Activated naive CD4-positive, alpha-beta T cell treated with anti-CD3 and anti-CD28 coated beads, Interleukin-2, amount 50 U/mL, for 72 hours (primary cell): Measurements from ENCODE around the gene PRMT5. TPM values are rescaled to one million over a fixed set of nuclear protein-coding genes. Genes with fewer than 3 reads are reported as not detected.

Source experiments
- ATAC-seq, 2 donors: fragments of 150-1000 bp; cut with Tn5 transposase; 2 replicates each; pipeline ENCODE4 v1.10.0; 2021; ENCODE audit warnings: mild to moderate bottlenecking in 2 of 2, moderate library complexity in 2 of 2
- DNase-seq, 2 donors: peaks; one replicate each; pipeline ENCODE4 v3.0.0; 2021 to 2022; ENCODE audit warnings: low spot score in 2 of 2
- H3K27ac Mint-ChIP-seq, 2 donors: one replicate each; pipeline ENCODE4 v1.8.0; 2022; ENCODE audit warnings: mild to moderate bottlenecking in 2 of 2, mixed read lengths in 2 of 2
- H3K36me3 Mint-ChIP-seq, 2 donors: one replicate each; pipeline ENCODE4 v1.8.0; 2022; ENCODE audit warnings: mixed read lengths in 2 of 2
- H3K9me3 Mint-ChIP-seq, 2 donors: one replicate each; pipeline ENCODE4 v1.8.0; 2022; ENCODE audit warnings: mixed read lengths in 2 of 2
- total RNA-seq, 2 donors: library from RNA; stranded (reverse); gene quantifications; one replicate each; pipeline ENCODE4 v1.2.3, GENCODE V29; 2022

The PRMT5 gene
- total RNA-seq, 2 donors from 2014 or later: 47.1 to 120 TPM

DNA sequence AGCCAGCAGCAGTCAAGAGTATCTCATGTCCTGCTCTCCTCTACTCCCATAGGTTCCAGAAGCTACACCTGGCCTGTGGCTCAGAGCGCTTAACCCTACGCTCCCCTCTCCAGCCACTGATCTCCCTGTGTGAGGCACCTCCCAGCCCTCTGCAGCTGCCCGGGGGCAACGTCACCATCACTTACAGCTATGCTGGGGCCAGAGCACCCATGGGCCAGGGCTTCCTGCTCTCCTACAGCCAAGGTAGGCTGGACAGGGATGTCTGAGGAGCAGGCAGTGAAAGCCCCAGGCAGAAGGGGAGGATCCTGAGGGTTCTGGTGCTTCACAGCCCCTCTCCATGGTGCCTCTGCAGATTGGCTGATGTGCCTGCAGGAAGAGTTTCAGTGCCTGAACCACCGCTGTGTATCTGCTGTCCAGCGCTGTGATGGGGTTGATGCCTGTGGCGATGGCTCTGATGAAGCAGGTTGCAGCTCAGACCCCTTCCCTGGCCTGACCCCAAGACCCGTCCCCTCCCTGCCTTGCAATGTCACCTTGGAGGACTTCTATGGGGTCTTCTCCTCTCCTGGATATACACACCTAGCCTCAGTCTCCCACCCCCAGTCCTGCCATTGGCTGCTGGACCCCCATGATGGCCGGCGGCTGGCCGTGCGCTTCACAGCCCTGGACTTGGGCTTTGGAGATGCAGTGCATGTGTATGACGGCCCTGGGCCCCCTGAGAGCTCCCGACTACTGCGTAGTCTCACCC is 54.0 kb downstream of the PRMT5 start:
- no peaks in the 10 kb centered on the region for H3K9me3 Mint-ChIP-seq
- peaks cover 19 to 26% of the 10 kb centered on the region in 2 donors for H3K36me3 Mint-ChIP-seq
- H3K27ac Mint-ChIP-seq: no peak overlapping the region
- peak in 1 of 2 donors; percentile 49 for DNase-seq
- no peak for ATAC-seq

DNA sequence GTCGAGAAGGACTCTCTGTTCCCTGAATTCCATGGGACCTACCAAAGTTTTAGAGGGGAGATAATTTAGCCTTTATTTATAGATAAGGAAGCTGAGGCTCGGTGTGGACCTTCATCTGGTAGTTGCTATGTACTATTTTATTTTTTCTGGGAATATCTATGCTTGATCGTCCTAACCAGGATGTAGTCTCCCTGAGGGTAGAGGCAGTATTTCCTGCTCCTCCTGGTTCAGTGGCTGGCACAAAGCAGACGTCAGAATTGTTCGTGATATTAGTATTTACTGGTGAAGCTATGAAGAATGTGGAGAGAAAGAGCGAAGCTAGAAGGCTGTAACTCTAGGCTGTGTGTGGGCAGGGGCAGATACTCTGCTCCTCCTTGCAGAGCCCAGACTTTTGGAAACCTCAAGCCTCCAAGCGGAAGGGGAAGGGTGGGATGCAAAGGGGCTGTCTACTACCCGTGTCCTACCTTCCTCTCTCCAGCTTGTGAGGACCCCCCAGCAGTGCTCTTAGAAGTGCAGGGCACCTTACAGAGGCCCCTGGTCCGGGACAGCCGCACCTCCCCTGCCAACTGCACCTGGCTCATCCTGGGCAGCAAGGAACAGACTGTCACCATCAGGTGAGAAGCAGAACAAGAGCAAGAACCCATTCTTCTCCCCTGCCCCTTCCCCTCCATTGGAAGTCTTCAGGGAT is 56.2 kb downstream of the PRMT5 start:
- Mint-ChIP-seq H3K36me3 (peaks cover 19 to 26% of the 10 kb centered on the region in 2 donors), H3K9me3 (no peaks in the 10 kb centered on the region), H3K27ac (peak overlapping the region; percentile 94 to 95)
- no peak for DNase-seq
- ATAC-seq: no peak

DNA sequence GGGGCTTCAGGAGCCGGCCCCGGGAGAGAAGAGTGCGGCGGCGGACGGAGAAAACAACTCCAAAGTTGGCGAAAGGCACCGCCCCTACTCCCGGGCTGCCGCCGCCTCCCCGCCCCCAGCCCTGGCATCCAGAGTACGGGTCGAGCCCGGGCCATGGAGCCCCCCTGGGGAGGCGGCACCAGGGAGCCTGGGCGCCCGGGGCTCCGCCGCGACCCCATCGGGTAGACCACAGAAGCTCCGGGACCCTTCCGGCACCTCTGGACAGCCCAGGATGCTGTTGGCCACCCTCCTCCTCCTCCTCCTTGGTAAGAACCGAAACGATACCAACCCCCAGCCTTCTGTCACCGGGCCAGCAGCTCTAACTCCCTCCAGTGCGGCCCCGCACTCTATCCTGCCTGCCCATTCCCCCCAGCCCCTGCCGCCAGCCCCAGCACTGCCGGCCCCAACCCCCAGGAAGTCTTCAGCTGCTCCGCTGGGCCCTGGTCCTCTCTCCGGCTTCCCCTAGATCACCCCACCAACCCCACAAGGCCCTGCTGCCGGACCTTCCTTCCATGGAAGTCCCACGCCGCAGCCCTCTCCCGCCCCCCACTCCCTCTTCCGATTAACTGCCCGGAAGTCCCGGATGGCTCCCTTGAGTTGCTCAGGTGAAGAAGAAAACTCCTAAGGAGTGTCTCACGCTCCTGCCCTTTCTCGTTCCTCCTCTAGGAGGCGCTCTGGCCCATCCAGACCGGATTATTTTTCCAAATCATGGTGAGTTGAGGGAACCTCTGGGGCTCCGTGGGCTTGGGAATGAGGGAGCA is 56.9 kb downstream of the PRMT5 start:
- H3K27ac Mint-ChIP-seq: peak overlapping the region; percentile 94 to 95
- peak; percentile 14 to 30 for ATAC-seq

GRCh38 chr14:22871224-22872032 is 57.7 kb downstream of the PRMT5 start, which contains the start of gene LRP10:
Gene LRP10 (plus strand): TSS chr14:22871740. CDS start chr14:22872304, 564 bp downstream.
- peak; percentile 83 to 84 for ATAC-seq
- Mint-ChIP-seq H3K9me3 (no peaks in the 10 kb centered on the region), H3K27ac (peak within 1 kb of the TSS; percentile 95 to 98), H3K36me3 (peaks cover 19 to 26% of the 10 kb centered on the region in 2 donors)
- DNase-seq: peak; percentile 81 to 87

More for the DNA sequence above, 56.9 kb downstream of the PRMT5 start:
- H3K9me3 Mint-ChIP-seq: no peaks in the 10 kb centered on the region
- peak; percentile 76 to 82 for DNase-seq
- H3K36me3 Mint-ChIP-seq: peaks cover 19 to 26% of the 10 kb centered on the region in 2 donors

DNA sequence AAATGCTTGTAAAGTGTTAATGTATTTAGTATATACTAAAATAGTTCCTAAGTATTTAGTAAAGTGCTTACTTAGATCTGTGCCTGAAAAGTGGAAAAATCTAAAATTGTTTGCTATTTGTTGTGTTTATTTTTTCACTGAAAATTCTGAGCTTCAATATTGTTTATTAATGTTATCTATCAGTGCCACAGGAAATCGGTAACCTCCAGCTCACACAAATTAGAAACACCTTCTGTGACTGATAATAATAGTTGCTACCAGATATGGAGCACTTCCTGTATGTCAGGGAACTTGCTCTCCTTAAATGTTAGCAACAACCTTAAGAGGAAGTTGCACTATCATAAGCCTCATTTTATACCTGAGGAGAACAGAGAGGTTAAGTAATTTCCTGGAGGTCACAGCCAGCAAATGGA is 58.4 kb downstream of the PRMT5 start:
- DNase-seq (no peak), ATAC-seq (peak in 1 of 2 donors; percentile 66)
- Mint-ChIP-seq H3K27ac (peak overlapping the region; percentile 95 to 98), H3K36me3 (peaks cover 17 to 21% of the 10 kb centered on the region in 2 donors), H3K9me3 (no peaks in the 10 kb centered on the region)

Other genes starting within 250 kb of the PRMT5 start
- gene OXA1L, start 162.7 kb downstream of the PRMT5 start, total RNA-seq: 100 to 1,000 TPM; 176 to 178 TPM
- gene SLC7A7, start 113.9 kb downstream of the PRMT5 start, total RNA-seq: under 1 TPM; 0.46 to 0.78 TPM
- 100 to 1,000 TPM; 112 to 146 TPM for gene MRPL52, start 99.5 kb downstream of the PRMT5 start, total RNA-seq
- gene MMP14, start 92.8 kb downstream of the PRMT5 start, total RNA-seq: 1 to 10 TPM in 1 of 2 donors, under 1 TPM in 1; 0.68 to 2.2 TPM
- gene LRP10, start 57.6 kb downstream of the PRMT5 start, total RNA-seq: 10 to 100 TPM; 48.9 to 67.6 TPM
- gene REM2, start 46.2 kb downstream of the PRMT5 start, total RNA-seq: 1 to 10 TPM in 1 of 2 donors, under 1 TPM in 1; 0.93 to 1.1 TPM
- gene RBM23, start 10.2 kb downstream of the PRMT5 start, total RNA-seq: 10 to 100 TPM; 63.5 to 97.7 TPM
- 10 to 100 TPM; 82.2 to 93.3 TPM for gene HAUS4, start 27.7 kb upstream of the PRMT5 start, total RNA-seq
- 1 to 10 TPM; 1.5 to 3.8 TPM for gene AJUBA, start 53.2 kb upstream of the PRMT5 start, total RNA-seq
- gene C14orf93, start 80.8 kb upstream of the PRMT5 start, total RNA-seq: 10 to 100 TPM; 10.9 to 12.6 TPM
- gene PSMB5, start 105.5 kb upstream of the PRMT5 start, total RNA-seq: 100 to 1,000 TPM; 137 to 180 TPM
- not detected for gene PSMB11, start 112.8 kb upstream of the PRMT5 start, total RNA-seq
- gene CDH24, start 128.1 kb upstream of the PRMT5 start, total RNA-seq: 1 to 10 TPM; 1.1 to 1.4 TPM
- gene ACIN1, start 165.8 kb upstream of the PRMT5 start, total RNA-seq: 100 to 1,000 TPM; 187 to 191 TPM
- gene C14orf119, start 166.1 kb upstream of the PRMT5 start, total RNA-seq: 10 to 100 TPM; 36.5 to 49.1 TPM
- not detected for gene CIROP, start 175.6 kb upstream of the PRMT5 start, total RNA-seq
- gene CEBPE, start 189.9 kb upstream of the PRMT5 start, total RNA-seq: under 1 TPM; 0.34 to 0.41 TPM